ENCODE measurements around the gene DSG4.

DSG4 gene

GRCh38 chr18:31409276-31409675 lies 32.7 kb downstream of the DSG4 start:
- no peak for DNase-seq (ENCODE audit: low read depth in 2 of 2, low spot score in 1 of 2)

GRCh38 chr18:31410716-31411483 lies 34.3 kb downstream of the DSG4 start:
- no peak for DNase-seq (ENCODE audit: low read depth in 2 of 2, low spot score in 1 of 2)

- no peak for DNase-seq (ENCODE audit: low read depth in 2 of 2, low spot score in 1 of 2)
Observed at GRCh38 chr18:31413137-31413536, 36.6 kb downstream of the DSG4 start.

- no peak for DNase-seq (ENCODE audit: low read depth in 2 of 2, low spot score in 1 of 2)
Observed at GRCh38 chr18:31417850-31418249, 41.3 kb downstream of the DSG4 start.

- no peak for DNase-seq (ENCODE audit: low read depth in 2 of 2, low spot score in 1 of 2)
Observed at GRCh38 chr18:31419457-31419932, 42.9 kb downstream of the DSG4 start.

- no peak for DNase-seq (ENCODE audit: low read depth in 2 of 2, low spot score in 1 of 2)
Observed at GRCh38 chr18:31420032-31420431, 43.5 kb downstream of the DSG4 start.

GRCh38 chr18:31420524-31420923 lies 43.9 kb downstream of the DSG4 start:
- DNase-seq (ENCODE audit: low read depth in 2 of 2, low spot score in 1 of 2), result no peak

GRCh38 chr18:31424383-31424988 lies 47.9 kb downstream of the DSG4 start:
- no peak for DNase-seq (ENCODE audit: low read depth in 2 of 2, low spot score in 1 of 2)

GRCh38 chr18:31426021-31426420 lies 49.4 kb downstream of the DSG4 start:
- no peak for DNase-seq (ENCODE audit: low read depth in 2 of 2, low spot score in 1 of 2)

GRCh38 chr18:31426871-31427406 lies 50.4 kb downstream of the DSG4 start:
- no peak for DNase-seq (ENCODE audit: low read depth in 2 of 2, low spot score in 1 of 2)

- DNase-seq (ENCODE audit: low read depth in 2 of 2, low spot score in 1 of 2), result no peak
Observed at GRCh38 chr18:31428211-31428610, 51.6 kb downstream of the DSG4 start.

- DNase-seq (ENCODE audit: low read depth in 2 of 2, low spot score in 1 of 2), result no peak
Observed at GRCh38 chr18:31429623-31430022, 53.0 kb downstream of the DSG4 start.

- DNase-seq (ENCODE audit: low read depth in 2 of 2, low spot score in 1 of 2), result no peak
Observed at GRCh38 chr18:31430072-31430471, 53.5 kb downstream of the DSG4 start.

GRCh38 chr18:31430554-31430953 lies 54.0 kb downstream of the DSG4 start:
- no peak for DNase-seq (ENCODE audit: low read depth in 2 of 2, low spot score in 1 of 2)

GRCh38 chr18:31432316-31432715 lies 55.7 kb downstream of the DSG4 start:
- no peak for DNase-seq (ENCODE audit: low read depth in 2 of 2, low spot score in 1 of 2)

GRCh38 chr18:31436825-31437224 lies 60.2 kb downstream of the DSG4 start:
- DNase-seq (ENCODE audit: low read depth in 2 of 2, low spot score in 1 of 2), result no peak

GRCh38 chr18:31438402-31438801 lies 61.8 kb downstream of the DSG4 start:
- DNase-seq (ENCODE audit: low read depth in 2 of 2, low spot score in 1 of 2), result no peak

- DNase-seq (ENCODE audit: low read depth in 2 of 2, low spot score in 1 of 2), result no peak
Observed at GRCh38 chr18:31439807-31440325, 63.3 kb downstream of the DSG4 start.

GRCh38 chr18:31440787-31441186 lies 64.2 kb downstream of the DSG4 start:
- no peak for DNase-seq (ENCODE audit: low read depth in 2 of 2, low spot score in 1 of 2)

- no peak for DNase-seq (ENCODE audit: low read depth in 2 of 2, low spot score in 1 of 2)
Observed at GRCh38 chr18:31441493-31441892, 64.9 kb downstream of the DSG4 start.

- no peak for DNase-seq (ENCODE audit: low read depth in 2 of 2, low spot score in 1 of 2)
Observed at GRCh38 chr18:31444142-31444541, 67.6 kb downstream of the DSG4 start.

- DNase-seq (ENCODE audit: low read depth in 2 of 2, low spot score in 1 of 2), result no peak
Observed at GRCh38 chr18:31445908-31446307, 69.3 kb downstream of the DSG4 start.
